GM21576 (cell line): ENCODE measurements around the gene PTX4.

Source experiments
- ATAC-seq: cut with Tn5 transposase; IDR thresholded peaks from one replicate; pipeline ENCODE4 v1.9.1; 2021; ENCODE audit warnings: mild to moderate bottlenecking, moderate library complexity; ENCODE audit not compliant: unreplicated experiment

Gene PTX4, protein sequence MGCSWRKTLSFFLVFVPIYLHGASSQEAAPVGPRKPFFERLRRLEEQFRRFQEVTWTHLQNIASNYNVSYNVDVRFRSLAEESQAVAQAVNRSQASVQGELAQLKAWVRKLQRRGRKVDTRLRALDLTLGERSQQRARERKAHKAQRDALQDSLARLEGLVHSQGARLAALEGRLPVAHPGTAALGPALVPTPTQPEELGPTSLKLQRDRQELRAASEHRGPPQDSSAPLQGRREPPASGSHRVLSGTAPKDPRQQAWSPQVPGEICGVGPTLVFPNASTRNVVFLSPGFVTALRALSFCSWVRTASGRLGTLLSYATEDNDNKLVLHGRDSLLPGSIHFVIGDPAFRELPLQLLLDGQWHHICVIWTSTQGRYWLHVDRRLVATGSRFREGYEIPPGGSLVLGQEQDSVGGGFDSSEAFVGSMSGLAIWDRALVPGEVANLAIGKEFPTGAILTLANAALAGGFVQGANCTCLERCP

DNA sequence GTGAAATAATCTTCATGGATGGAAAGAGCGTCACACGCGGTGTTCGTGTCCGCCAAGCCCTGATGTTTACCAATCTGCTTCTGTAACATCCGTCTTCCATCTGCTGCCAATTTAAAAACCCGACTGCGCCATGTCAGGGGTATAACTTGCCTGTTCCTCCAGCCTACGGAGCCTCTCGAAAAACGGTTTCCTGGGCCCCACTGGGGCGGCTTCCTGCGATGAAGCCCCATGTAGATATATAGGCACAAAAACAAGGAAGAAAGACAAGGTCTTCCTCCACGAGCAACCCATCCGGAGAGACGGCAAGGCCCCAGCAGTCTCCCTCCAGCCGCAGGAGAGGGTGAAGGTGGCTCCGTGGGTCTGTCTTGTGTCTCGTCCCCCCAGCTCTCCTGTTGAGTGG is at the start of gene PTX4:
TSS of gene PTX4 (minus strand) at position 326 of the 400 bp plus-strand sequence. CDS start at position 291, 35 bp downstream.
- no peak for ATAC-seq

DNA sequence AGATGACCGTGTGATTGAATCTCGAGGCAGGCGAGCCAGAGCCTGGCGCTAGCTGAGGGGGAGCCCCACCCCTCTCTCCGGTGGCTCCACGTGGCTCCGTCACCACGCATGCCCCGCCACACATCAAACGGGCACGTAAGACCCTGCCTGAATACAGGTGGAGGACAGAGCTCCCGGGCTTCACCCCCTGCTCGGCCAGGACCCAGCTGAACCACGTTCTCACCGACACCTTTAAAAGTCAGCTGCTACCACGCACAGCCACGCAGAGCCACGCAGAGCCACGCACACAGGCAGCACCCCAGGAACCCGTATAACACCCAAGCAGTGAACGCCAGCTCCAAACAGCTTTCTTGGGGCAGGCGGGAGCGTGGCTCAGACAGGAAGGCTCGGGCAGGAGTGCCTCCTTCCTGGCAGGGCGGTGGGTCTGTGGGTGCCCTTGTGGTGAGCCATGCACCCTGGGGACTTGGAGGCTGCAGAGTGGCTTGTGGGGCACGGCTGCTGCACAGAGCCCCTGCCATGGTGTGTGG is 49.1 kb upstream of the PTX4 start:
- ATAC-seq, result no peak

DNA sequence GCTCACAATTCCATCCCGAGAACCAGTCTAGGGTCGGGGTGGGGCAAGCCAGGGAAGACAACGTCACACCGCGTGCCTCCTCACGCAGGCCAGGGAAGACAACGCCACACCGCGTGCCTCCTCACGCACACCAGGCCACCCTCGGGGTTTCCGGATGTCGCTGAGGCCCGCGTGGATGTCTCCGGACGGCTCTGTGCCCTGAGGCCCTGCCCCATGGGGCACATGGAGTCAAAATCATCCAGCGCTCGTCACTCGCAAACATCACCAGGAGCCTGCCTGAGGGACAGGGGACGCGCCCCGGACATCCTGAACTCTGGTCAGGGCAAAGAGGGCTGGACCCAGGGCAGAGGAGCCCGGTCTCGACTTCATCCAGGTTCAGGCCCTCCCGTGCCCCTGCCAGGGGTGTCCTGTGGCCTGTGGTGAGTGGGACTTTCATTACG is 48.4 kb upstream of the PTX4 start:
- no peak for ATAC-seq

DNA sequence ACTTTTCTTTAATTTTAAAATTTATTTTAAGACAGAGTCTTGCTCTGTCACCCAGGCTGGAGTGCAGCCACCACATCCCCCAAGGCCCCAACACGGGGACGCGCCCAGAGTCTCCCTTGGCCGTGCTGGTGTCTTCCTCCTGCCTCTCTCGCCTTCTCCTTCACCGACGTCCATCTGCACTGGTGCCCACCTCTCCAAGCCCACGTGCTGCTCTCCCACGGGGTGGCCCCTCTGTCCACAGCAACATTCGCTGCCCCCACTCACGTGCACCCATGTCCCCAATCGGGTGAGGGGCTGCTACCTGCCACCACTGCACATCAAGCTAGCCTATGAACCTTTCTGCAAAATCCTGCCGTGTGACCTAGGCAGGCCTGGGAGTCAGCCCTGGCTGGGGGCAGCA is 47.9 kb upstream of the PTX4 start:
- ATAC-seq, result no peak

DNA sequence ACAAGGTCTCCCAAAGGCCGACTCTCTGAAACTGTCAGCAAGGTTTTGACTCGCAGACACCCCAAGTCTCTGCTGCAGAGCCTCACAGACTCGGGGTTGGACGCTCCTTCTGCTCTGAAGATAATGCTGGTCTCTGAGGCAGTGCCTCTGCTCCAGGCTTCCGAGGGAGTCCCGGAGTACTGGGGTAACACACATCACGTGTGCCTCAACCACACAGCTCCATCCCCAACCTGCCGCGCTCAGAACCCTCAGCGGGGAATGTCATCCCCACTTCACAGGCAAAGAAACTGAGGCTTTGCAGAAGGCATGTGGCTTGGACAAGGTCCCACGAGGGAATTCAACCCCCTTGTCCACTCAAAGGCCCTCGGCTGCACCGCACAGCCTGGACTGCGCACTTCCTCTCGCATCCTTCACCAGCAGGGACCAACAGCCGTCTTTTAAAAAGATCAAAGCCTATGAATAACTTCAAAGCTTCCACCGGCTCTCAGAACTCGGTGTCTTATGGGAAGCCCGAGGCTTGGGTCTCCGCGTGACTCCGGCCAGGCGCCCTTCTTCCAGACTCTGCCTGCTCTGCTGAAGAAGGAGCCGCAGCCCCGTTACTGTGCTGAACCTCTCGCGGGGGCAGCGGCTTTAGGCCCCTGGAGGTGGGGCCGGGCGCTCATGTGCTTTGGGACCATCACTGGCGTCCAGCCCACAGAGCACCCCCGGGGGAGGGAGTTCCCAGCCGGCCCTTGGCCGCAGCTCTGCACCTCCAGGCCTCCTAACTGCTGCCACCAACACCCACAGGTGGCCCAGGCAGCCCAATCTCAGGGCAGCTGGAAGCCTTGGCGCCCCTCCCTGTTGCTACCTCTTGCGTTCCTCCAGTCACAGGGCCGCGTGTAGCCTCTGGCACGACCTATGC is 46.9 kb upstream of the PTX4 start:
- no peak for ATAC-seq

DNA sequence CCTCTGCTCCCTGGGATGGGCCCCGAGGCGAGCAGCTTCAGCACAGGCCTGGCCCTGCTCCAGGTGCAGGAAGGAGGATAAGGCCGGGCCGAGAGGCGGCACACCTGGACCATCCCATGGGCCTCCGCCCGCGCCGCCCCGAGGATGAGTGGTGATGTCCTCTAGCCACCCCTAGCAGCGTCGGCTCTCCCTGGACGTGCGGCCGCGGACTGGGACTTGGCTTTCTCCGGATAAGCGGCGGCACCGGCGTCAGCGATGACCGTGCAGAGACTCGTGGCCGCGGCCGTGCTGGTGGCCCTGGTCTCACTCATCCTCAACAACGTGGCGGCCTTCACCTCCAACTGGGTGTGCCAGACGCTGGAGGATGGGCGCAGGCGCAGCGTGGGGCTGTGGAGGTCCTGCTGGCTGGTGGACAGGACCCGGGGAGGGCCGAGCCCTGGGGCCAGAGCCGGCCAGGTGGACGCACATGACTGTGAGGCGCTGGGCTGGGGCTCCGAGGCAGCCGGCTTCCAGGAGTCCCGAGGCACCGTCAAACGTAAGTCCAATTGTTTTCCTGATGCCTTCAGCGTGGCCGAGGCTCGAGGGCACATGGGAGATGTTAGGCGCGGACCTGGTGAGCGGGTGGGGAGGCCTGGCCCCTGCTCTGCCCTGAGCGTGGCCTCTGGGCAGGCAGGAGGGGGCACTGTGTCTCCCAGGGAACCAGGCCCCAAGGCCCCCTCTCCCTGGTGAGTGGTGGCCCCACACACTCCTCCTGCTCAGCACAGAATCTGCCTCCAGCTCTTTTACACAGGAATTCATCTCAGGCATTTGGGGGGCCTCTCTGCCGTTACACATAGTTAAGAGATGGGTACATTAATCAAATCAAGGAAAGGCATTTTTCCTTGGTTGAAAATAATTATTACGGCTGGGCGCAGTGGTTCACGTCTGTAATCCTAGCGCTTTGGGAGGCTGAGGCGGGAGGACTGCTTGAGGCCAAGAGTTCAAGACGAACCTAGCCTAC is 45.6 kb upstream of the PTX4 start:
- ATAC-seq, result no peak

DNA sequence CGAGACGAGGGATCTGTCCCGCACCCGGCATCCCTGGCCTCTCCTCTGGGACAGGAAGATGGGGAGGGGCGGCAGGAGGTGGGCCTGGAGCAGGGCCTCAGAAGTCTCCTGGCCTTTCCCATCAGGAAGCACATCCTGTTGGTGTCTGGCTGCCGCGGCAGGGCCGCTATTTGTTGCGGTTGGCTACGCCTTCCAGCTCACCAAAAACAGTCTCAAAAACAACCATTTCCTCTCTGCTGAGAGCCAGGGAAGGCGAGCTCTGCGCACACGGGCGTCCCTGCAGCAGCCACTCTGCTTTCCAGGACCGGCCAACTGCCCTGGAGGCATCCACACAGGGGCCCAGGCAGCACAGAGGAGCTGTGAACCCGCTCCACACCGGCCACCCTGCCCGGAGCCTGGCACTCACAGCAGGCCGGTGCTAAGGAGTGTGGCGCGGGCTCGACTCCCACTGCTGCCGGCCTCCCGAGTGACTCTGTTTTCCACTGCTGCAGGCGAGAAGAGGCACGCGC is 44.8 kb upstream of the PTX4 start, which contains the start of gene TMEM204:
TSS of gene TMEM204 (plus strand) at position 224 of the 509 bp plus-strand sequence. CDS start 610 bp downstream, outside the sequence.
- ATAC-seq, result no peak

DNA sequence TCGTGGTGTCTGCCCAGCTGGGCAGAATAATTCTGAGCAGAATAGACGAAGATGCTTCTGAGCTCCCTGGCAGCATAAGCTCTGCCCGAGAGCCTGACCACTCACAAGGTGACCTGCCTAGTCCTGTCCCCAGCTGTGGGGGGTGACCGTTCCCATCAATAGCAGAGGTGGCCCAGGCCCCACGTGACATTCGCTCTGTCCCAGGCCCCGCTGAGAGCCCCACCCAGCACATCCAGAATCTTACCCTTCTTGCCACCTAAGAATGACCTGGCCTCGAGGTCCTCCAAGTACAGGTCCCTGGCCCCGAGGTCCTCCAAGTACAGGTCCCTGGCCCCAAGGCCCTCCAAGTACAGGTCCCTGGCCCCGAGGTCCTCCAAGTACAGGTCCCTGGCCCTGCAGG is 44.0 kb upstream of the PTX4 start:
- no peak for ATAC-seq

DNA sequence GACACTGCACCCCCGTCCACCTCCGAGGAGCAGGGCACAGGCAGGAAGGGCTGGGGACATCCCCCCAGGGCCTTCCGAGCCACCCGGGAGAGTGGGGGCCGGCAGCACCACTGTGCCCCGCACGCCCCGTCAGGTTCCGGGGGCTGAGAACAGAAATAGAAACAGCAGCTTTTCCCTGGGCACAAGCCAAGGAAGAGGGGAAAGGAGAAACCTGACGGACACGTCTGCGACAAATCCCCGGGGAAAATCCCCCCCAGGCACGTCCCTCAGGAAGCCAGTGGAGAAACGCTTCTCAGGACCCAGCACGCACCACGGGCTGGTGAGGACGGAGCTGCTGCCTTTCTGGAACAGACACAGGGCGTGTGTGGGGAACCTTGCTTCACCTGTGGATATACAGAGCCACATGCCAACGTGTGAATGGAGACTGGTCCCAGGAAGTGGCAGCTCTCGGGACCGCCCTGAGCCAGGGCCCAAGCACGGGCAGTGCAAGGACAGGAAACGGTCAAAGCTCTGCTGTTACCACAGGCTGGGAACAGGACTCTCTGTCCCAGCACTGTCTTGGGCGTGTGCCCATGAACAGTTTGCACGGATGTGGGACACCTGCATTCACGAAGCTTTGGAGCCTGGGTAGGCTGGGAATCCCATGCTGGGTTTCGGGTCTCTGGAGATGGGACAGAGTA is 43.5 kb upstream of the PTX4 start:
- no peak for ATAC-seq

DNA sequence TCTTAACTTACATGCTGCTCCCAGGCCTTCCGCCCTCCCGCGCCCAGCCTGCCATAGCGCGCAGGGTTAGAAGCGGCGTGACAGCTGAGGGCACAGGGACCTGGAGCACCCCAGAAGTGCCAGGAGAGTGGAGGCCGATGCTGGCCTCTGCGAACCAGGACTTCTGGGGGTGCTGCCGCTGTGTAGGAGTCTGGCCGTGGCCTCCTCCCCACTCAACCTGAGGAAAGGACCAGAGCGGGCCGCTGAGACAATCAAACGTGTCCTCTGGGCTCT is 42.8 kb upstream of the PTX4 start:
- no peak for ATAC-seq

DNA sequence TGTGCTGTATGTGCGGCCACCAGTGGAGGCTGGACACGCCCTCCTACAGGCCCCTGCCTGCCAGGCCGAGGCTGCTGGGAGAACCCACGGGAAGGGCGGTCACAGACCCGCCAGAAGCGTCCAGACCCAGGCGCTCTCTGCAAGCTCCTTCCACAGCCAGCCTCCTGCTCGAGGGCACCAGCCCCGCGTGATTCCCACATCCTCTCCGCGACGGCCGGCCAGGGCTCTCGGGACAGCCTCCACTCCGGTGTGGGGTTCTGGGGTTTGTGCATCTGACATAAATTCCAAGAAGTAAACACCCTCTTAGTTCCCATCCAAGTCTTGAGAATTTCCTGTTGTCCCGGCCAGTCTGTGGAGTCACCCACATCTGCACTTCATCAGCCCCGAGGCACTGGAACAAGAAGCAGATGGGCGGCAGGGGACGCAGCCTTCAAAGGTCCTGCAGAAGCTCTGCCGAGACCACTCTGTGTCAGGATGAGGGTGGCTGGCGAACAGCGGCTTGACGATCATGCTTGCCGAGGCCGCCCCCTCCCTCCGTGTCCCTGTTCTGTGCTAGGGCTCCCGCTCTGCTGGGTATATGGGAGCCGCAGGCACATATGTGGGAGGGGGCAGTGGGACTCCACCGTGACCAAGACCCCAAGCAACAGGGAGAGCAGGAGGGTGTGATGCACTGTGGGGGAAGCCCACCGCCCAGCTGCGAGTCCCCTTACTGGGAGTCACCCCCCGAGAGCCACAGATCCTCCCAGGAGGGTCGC is 42.3 kb upstream of the PTX4 start:
- ATAC-seq, result no peak

DNA sequence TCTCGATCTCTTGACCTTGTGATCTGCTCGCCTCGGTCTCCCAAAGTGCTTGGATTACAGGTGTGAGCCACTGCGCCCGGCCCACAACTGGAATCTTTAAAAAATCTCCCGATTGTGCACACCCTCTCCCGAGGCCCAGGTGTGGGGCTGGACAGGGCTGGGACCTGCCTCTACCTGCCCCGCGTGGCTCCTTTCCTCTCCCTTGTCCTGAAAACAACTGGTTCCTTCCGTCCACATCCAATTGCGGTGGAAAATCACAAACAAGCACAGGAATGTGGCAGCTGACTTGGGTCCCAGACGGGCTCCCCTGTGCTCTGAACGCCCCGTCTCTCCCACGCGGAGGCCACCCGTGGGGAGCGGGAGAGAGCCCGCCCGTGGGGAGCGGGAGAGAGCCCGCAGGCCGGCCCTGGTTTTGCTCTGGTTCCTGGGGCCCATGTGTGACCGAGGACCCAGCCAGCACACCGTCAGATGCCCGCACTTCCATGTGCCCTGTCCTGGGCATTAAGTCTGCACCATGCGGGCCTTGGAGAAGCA is 41.7 kb upstream of the PTX4 start:
- no peak for ATAC-seq

DNA sequence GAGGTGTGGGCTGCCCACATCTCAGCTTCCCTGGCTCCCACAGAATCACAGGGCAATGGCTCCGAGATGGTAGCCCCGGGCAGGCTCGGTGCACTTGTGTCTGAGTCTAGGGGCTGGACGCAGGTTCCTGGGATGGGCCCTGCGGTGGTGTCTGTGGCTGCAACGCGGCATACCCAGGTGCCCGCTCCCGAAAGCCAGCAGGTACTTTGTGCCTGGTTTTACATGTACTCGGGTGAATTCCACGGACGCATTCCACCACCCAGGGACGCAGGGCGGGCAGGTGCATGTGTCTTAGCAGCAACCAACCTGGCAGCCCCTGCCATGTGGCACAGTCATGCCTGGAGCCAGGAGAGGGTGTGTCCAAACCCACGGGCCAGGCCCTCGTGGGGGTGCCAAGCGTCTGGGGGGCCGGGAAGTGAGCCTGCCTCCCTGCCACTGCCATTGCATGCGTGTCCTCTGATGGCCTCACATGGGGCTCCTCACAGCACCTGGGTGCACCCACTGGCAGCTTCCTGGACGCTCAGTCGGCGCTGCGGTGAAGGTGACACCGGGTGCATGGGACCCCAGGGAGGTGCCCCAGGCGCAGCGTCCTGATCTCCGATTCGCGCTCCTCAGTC is 40.3 kb upstream of the PTX4 start:
- no peak for ATAC-seq

DNA sequence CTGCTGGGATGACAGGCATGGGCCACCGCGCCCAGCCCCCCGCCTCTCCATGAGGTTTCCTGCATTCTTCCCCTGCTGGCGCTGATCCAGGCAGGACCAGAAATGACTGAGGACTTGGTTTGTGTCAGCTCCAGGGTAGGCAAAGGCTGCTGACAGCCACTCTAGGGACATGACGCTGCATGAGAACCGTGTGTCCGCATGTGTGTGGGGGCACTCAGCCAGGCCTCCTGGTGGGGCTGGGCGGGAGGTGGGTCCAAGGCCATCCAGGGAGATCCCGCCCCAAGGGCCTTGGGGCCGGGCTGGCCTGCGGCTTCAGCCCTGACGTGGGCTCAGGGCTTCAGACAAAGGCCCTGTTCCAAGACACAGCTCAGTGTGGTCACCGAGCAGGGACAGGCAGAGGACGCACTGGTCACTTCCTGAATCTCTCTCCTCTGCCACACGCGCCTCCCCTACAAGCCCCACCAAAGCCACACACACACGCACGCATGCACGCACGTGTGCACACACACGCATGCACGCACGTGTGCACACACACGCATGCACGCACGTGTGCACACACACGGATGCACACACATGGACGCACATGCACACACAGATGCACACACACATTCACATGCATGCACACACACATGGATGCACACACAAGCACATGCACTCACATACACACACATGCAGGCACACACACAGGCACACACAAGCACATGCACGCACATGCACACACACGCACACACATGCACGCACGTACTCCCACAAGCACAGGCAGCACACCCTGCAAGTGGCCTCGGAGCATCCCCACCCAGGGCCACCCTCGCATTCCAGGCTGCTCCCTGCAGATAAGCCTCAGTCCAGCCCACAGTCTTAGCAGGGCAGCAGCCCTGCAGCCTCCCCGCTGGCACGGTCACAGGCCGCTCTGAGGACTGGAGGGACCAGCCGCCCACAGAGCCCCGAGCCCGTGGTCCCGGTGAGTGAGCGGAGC is 39.4 kb upstream of the PTX4 start:
- no peak for ATAC-seq

DNA sequence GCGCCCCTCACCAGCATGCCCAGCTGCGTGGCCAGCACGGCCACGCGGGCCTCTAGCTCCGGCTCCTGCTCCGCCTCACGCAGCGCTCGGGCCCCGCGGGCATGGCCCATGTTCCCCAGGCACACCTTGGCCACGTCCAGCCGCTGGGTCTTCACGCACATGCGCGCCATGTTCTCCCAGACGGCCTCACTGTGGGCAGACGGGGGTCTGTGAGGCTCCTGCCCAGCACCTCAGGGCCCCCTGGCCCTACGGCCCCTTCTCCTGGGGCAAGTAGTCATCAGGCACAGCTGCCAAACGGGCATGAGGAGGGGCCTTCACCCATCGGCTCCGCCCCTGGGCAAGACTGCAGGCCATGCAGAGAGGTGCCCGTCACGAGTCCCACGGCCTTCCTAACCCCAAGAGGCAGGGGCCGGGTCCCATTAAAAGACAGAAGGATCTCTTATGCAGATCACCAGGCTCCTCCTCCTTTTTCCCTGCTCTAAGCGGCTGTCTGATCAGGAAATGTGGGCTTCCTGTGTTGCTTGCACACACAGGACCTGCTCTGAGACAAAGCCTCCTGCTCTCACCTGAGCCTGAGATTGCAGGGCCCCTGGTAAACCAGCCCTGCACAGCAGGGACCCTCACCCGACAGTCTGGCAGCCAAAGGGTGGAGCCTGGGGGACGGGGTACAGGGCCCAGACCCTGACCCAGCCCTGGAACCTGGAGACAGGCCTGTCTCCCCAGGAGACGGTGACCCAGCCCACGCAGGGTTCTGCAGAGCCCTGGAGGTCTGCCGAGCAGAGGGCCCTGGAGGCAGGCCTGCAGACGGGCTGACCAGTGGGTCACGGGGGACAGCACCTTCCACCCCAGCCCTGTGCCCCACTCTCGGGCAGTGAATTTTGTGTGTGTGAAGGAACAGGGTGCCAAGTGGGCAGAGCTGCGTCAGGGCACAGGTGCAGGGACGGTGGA is 38.1 kb upstream of the PTX4 start:
- ATAC-seq, result no peak
